Thyroid gland (tissue), 4 donors: Measurements from ENCODE around the gene LYVE1.

Experiments
- POLR2A ChIP-seq, 2 donors: fragments of 450-650 bp; IDR thresholded peaks; one replicate each; pipeline ENCODE4 v1.6.1; 2017; ENCODE audit warnings: antibody characterized with exemption in 2 of 2, mild to moderate bottlenecking in 2 of 2, moderate library complexity in 1 of 2
- TF ChIP-seq, protein P1 (sequence below), 6 experiments: fragments of 200-600 bp in 3 of 6; fragments of 450-650 bp in 3 of 6; sonication (generic) in 3 of 6; IDR thresholded peaks; one replicate each; pipeline ENCODE4 v1.5.1; 2016 to 2019; ENCODE audit warnings: antibody characterized with exemption in 6 of 6, mild to moderate bottlenecking in 2 of 6, inconsistent platforms in 1 of 6, moderate library complexity in 1 of 6

DNA sequence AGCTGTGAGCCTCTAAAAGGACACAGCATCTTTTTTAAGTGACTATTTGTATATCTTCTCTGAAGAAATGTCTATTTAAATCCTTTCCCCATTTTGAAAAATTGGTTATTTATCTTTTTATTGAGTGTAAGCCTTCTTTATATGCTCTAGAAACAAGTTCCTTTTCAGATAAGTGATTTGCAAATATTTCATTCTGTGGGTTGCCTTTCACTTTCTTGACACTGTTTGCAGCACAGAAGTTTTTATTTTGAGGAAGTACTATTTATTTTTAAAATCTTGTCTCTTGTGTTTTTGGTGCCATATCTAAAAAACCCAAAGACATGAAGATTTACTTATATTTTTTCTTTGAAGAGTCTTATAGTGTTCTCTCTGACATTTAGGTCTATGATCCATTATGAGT, 40.1 kb upstream of the LYVE1 start:
- TF ChIP-seq, protein P1, sequence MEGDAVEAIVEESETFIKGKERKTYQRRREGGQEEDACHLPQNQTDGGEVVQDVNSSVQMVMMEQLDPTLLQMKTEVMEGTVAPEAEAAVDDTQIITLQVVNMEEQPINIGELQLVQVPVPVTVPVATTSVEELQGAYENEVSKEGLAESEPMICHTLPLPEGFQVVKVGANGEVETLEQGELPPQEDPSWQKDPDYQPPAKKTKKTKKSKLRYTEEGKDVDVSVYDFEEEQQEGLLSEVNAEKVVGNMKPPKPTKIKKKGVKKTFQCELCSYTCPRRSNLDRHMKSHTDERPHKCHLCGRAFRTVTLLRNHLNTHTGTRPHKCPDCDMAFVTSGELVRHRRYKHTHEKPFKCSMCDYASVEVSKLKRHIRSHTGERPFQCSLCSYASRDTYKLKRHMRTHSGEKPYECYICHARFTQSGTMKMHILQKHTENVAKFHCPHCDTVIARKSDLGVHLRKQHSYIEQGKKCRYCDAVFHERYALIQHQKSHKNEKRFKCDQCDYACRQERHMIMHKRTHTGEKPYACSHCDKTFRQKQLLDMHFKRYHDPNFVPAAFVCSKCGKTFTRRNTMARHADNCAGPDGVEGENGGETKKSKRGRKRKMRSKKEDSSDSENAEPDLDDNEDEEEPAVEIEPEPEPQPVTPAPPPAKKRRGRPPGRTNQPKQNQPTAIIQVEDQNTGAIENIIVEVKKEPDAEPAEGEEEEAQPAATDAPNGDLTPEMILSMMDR (IDR thresholded peaks at IDR 0.05): no peak
- TF ChIP-seq POLR2A (IDR thresholded peaks at IDR 0.05): no peak
